Fibroblast of skin of right quadriceps (primary cell): ENCODE results near the gene NECTIN2.
A peak's percentile ranks its signal among the peaks of the same experiment; 100 is the strongest.

Source experiments
- DNase-seq: peaks from one replicate; pipeline ENCODE4 v3.0.0-alpha.2; 2013

The NECTIN2 gene

DNA sequence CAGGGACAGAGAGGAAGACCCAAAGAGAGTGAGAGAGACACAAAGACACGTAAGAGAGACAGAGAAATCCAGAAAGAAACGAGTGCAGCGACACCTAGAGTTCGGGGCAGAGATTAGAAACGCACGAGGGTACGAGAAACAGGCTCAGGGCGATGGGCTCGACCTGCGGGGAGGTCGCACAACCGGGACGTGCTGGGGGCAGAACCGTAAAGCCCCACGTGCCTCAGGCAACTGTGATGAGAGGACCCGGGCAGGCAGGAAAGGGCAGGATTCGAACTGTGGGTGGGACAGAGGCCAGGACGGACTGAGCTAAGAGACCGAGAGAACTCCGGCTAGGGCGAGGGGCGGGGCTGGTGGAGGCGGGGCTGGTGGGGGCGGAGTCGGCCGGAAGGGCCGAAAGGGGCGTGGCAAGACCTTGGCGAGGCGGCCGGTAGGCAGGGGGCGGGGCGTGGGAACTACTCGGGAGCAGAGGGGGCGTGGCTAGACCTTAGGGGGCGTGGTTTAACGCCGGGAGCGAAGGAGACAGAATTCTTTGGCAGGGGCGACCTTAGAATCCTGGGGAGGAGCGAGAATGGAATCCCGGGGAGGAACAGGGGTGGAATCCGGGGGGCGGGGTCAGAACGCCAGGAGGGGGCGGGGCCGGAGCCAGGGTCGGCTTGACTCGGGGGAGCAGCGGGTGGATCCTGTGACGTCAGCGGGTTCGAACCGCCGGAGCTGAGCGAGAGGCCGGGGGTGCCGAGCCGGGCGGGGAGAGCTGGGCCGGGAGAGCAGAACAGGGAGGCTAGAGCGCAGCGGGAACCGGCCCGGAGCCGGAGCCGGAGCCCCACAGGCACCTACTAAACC is at the start of gene NECTIN2:
TSS of gene NECTIN2 (plus strand) at position 686 of the 843 bp plus-strand sequence. CDS start 229 bp downstream, outside the sequence.
- DNase-seq, result peak; percentile 98

DNA sequence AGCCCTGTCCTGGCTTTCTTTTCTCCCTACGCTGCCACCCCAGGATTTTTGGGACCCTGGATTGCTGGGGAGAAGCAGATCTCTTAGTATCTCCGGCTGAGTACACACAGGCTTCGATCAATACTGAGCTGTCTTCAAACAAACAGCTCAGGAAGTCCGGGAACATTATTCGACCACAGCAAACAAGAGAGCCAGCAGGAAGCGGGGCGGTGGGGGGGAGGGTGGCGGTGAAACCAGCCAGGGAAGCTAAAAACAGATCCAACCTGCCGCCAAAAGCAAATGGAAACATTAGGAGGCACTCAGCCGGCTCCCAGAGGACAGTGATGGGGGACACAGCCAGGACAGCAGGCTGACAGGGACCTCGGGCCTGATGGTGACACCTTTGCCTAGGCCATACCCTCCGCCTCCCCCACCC is 49.4 kb upstream of the NECTIN2 start:
- DNase-seq, result peak; percentile 33

DNA sequence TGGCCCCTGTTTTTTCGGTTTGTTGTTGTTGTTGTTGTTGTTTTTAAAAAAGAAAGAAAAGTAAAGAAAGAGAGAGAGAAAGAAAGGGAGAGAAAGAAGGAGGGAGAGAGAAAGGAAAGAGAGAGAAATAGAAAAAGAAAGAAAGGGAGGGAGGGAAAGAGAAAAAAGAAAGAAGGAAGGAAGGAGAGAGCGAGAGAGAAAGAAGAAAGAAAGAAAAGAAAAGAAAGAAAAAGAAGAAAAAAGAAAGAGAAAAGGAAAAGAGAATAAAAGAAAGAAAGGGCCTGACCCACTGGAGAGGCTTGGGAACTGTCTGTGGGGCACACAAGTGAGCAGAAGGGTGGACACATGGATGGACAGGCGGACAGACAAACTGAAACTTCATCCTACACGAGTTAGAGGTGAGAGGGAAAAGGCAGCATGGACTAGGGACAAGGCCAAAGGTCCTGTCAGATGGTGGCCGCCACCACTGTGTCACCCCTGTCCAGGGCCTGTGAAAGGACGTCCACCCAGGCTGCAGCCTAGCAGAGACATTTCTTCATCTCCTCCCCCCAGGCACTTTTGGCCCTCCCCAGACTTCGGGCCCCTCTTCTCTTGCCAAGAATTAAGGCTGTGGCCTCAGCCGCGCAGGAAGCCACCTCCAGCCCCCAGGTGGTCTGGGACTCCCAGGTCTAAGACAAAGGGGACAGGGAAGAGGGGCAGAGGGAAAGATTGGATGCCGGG is 46.3 kb upstream of the NECTIN2 start:
- DNase-seq, result no peak

DNA sequence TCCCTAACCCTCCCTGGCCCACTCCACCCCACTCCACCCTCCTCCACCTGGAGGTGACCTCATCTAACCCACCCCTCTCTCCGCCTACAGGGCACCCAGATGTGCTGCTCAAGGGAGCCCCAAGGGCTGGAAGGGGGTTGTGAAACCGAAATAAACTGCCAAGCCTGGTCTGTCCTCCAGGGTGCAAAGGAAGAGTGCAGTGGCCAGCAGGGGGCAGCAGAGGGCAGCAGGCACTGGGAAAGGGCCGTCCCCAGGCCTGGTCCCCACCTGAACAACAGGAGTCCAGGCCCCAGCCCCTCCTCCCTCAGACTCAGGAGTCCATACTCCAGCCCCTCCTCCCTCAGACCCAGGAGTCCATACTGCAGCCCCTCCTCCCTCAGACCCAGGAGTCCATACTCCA is 45.6 kb upstream of the NECTIN2 start:
- DNase-seq, result peak; percentile 61

DNA sequence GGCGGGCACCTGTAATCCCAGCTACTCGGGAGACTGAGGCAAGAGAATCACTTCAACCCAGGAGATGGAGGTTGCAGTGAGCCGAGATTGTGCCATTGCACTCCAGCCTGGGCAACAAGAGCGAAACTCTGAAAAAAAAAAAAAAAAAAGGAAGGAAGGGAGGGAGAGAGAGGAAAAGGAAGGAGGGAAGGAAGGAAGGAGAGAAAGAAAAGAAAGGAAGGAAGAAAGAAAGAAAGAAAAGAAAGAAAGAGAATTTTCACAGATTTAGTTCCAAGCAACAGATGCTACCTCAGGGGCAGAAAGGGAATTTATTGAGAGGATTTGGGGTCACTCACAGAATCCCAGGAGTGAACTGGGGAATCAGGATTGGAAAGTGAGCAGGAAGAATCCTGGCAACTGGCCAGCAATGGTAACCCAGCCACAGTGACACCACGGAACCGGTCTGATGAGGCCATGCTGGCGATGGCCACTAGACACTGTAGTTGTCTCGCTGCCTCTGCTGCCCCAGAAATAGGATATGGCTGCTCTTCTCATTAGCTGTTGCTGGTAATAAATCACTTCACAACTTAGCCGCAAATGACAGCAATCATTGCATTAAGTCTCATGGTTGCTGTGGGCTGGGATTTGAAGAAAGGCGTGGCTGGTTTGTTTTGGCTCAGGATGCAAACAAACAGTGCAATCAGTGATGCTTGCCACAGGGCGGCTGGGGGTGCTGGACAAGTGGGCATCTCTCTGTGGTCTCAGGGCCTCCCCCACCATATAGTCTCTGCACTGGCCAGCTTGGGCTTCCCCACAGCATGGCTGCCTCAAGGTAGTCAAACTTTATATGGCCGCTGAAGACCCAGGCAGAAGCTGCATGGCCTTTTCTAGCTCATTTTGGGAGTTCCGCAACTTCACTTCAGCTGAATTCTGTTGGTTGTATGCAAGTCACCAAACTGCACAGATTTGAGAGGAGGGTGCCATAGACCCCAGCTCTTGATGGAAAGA is 42.4 kb upstream of the NECTIN2 start:
- DNase-seq, result no peak

DNA sequence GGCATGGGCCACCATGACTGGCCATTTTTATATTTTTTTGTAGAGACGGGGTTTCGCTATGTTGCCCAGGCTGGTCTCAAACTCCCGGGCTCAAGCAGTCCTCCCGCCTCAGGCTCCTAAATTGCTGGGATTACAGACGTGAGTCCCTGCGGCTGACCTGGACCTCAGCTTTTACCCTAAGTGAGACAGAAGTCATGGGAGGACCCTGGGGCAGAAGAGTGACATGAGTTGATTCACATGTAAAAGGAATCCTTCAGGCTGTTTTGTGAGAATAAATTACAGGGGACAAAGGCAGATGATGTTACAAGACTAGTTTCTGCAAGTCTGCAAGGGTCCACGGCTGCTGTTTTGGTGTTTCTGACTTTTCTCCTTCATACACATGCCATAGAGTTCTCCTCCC is 39.8 kb upstream of the NECTIN2 start:
- no peak for DNase-seq

DNA sequence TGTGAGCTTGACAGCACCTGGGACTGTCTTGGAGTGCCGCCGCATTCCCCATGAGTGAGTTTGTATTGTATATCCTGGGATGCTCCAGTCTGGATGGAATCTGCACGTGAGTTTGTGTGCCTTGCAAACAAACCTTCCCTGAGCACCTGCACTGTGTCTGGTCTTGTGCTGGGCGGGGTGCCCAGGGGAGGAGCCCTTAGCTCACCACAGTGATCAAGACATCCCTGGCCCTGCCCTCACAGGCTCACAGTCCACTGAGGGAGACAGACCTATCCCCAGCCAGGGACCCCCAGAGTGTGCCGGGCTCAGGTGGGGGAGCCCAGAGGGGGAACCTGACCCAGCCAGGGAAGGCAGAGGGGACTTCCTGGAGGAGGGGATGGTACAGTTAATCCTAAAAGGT is 38.9 kb upstream of the NECTIN2 start:
- no peak for DNase-seq

DNA sequence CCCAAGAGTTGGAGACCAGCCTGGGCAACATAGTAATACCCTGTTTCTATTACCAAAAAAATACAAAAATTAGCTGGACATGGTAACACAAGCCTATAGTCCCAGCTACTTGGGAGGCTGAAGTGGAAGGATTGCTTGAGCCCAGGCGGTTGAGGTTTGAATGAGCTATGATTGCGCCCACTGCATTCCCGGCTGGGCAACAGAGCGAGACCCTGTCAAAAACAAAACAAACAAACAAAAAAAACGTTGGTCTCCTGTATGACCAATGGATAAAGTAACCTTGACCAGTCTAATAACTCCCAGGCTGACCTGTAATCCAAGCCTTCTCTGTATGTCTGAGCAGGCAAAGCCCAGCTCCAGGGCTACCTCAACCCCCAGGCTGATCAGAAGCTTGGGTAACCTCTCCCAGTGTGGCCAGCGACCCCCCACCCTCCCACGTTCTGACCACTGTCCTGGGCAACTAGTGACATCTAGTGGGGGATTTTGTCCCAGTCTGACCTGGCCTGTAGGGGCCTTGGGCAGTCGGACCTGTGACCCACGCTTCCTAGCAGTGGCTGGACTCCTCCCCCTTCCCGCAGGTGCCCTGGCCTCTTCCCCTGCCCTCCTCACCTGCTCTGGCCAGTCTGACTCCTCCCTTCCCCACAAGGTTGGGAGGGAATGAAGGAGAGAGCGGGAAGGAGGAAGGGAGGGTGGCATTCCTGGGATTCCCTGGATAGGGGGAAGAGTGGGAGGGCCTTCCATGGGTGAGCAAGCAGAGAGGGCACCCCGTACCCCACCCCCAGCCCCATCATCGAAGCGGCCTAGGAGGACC is 38.2 kb upstream of the NECTIN2 start:
- DNase-seq, result peak; percentile 59

DNA sequence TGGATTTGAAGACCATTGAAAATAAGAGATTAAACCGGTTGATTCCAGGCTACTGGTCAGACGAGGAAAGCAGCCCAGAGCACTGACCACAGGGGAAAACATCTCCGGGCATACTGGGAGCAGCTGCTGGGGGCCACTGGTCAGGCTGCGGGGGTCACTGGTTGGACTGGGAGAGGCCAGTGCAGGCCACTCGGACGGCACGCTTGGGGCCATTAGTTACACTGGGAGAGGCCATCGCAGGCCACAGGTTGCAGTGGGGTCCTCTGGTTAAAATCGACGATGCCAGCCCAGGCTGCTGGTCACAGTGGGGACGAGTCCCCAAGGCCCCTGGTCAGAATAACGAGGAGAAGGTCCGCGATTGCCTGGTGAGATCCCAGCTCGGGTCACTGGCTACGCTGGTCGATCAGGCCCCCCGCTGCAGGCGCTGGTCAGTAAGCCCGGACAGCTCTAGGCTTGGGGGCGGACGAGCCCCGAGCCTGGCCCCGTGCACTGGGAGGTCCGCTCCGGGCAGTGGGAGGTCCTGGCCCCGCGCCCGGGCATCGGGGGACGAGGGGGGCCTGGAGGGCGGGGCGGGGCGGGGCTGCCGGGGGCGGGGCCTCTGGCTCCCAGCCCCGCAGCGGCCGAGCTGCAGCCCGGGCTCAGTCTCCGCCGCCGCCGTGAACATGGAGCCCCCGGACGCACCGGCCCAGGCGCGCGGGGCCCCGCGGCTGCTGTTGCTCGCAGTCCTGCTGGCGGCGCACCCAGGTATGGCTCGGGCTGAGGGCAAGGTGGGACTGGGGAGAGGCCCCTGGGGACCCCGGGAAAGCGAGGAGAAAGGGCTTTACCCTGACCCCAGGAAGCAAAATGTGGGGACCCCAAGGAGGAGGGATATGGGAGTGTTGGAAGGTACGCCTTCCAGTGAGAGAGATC is 37.4 kb upstream of the NECTIN2 start, which contains the start of gene BCAM:
TSS of gene BCAM (plus strand) at position 641 of the 909 bp plus-strand sequence. CDS start at position 663, 22 bp downstream.
- peak; percentile 59 for DNase-seq

DNA sequence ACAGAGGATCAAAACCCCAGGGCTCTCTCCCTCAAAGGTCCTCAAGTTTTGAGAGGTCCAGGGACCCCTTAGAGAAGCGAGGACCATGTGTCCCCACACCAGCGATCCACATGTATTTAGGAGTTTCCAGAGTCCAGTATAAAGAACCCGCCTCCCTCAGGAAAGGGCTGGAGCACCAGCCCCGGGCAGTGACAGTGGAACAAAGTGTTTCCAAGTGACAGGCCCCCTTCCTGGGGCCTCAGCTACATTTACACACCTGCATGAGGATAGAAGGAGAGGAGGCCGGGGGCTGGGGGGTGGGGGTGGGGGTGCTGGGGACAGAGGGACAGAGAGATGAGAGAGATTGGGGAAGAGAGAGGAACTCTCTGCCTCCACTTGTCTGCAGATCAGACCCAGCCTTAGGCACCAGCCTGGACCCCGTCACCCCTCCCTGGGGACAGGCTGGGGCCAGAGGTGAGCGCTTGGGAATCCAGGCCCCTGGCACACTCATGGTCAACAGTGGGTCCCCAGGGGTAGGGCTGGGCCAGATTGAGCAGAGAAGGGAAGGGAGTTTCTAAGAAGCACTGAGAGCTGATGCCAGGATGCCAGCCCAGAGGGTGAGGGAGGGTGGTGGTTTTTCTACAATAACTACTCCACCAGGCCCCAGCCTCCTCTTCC is 36.4 kb upstream of the NECTIN2 start:
- no peak for DNase-seq

DNA sequence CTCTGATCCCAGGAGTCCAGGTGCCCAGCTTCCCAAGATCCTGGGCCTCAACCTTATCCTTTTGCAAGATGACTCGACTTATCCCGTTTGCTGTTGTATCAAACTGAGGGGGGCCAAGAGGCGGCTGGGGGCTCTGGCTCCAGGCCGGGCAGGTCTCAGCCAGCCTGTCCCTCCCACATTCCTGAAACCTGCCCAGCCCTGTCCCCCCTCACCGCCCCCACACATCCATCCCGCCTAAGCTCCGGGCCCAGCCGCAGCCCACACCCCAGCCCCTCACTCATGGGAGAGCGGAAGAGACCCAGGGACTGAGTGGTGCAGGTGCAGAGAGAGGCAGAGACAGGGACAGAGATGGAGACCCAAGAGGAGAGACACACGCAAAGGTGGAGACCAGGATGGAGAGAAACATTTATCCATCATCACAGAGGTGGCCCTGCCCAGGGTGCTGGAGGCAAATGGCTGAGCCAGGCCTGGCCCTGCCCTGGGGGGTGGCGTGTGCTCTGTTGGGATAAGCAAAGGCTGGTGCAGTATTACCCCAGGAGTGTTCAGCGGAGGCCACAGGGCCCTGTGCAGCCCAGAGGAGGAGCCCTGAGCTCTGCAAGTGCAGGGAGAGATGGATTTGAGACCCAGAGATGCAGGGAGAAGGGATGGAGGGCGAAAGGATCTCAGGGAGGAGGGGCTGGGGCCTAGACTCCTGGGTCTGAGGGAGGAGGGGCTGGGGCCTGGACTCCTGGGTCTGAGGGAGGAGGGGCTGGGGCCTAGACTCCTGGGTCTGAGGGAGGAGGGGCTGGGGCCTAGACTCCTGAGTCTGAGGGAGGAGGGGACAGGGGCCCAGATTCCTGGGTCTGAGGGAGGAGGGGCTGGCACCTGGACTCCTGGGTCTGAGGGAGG is 35.6 kb upstream of the NECTIN2 start:
- no peak for DNase-seq

DNA sequence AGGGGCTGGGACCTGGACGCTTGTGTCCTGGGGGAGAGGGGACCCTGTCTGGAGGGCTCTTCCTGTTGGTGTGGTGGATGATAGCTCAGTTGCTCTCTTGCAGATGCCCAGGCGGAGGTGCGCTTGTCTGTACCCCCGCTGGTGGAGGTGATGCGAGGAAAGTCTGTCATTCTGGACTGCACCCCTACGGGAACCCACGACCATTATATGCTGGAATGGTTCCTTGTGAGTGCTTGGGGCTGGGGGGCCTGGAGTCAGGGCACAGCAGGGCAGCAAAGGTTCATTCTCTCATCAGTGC is 35.0 kb upstream of the NECTIN2 start:
- no peak for DNase-seq

DNA sequence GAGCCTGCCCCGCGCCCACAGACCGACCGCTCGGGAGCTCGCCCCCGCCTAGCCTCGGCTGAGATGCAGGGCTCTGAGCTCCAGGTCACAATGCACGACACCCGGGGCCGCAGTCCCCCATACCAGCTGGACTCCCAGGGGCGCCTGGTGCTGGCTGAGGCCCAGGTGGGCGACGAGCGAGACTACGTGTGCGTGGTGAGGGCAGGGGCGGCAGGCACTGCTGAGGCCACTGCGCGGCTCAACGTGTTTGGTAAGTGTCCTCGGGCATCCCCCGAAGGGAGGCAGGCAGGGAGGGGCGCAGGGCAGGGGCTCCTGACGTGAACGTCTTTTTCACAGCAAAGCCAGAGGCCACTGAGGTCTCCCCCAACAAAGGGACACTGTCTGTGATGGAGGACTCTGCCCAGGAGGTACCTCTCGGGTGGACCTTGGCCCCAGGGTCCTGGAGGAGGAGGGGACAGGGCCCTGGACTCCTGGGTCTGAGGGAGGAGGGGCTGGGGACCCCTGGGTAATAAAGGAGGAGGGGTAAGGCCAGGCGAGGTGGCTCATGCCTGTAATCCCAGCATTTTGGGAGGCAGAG is 33.9 kb upstream of the NECTIN2 start:
- DNase-seq, result no peak

DNA sequence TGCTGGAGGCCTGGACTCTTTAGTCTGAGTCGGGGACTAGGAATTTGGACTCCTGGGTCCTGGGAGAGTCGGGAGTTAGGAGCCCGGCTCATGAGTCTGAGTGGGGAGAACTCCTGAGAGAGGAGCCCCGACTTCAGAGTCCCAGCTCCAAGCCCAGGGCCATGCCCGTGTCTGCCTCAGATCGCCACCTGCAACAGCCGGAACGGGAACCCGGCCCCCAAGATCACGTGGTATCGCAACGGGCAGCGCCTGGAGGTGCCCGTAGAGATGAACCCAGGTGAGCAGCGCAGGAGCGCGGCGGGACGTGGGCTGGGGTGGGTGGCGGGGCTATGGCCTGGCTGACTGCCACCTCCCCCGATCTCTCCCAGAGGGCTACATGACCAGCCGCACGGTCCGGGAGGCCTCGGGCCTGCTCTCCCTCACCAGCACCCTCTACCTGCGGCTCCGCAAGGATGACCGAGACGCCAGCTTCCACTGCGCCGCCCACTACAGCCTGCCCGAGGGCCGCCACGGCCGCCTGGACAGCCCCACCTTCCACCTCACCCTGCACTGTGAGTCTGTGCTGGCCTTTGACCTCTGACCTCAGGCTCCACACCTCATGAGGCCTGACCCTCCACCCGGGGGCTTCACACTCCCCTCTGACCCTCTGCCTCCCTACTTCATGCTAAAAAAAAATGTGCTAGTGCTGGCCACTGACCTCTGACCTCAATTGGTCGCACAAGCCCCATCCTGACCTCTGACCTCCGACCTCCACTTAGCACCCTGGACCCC is 32.8 kb upstream of the NECTIN2 start:
- DNase-seq, result no peak

DNA sequence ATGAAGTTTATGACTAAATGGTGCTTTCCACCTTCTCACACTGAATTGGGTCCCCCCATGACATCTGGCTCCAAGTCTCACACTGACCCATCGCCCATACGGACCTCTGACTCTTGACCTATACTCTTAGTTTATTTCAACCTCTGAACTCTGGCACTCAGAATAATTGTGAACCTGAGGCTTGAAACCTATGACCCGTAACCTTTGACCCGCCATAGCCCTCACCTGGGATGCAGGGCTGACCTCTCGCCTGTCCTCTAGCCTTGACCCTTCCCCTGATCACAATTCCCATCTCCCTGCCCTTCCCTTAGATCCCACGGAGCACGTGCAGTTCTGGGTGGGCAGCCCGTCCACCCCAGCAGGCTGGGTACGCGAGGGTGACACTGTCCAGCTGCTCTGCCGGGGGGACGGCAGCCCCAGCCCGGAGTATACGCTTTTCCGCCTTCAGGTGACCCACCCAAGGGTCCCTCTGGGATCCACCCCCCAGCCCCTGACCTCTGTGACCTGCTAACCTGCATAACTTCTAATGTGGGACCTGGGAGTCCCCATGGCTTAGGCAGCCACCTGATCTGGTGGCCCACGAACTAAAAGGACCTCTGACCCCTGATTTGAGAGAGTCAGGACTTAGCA is 32.1 kb upstream of the NECTIN2 start:
- DNase-seq, result no peak

DNA sequence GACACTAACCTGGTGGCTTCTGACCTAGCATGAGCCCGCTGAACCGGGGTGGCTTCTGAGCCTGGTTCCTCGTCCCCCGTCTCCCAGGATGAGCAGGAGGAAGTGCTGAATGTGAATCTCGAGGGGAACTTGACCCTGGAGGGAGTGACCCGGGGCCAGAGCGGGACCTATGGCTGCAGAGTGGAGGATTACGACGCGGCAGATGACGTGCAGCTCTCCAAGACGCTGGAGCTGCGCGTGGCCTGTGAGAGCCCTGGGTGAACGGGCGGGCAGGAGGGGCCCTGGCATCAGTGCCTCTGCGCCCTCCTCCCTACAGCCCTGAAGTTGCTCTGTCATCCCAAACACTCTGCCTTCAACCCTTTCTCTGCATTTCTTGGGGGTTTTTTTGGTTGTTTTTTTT is 31.6 kb upstream of the NECTIN2 start:
- no peak for DNase-seq

DNA sequence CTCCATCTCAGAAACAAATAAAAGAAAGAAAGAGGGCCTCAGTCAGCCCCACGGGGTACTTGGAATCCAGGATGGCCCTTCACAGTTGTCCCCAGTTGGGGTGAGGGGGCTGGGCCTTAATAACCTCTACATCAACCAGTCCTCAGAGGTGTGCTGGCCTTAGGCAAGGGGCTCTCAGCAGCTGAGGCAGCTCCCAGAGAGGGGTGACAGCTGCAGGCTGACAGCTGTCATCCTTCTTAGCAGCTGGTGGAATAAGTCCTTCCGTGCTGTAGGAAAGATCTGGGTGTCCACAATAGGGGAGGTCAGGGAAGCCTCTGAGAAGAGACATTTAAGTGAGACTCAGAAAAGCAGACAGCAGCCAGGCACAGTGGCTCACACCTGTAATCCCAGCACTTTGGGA is 29.8 kb upstream of the NECTIN2 start:
- DNase-seq, result no peak
